ENCODE results near the gene DUSP12. TPM values are rescaled to one million over a fixed set of nuclear protein-coding genes. Genes with fewer than 3 reads are reported as not detected.
A peak's percentile ranks its signal among the peaks of the same experiment; 100 is the strongest.

The DUSP12 gene
- total and polyA plus RNA-seq, 10 donors = 17.9 to 39.9 (median 23.3) TPM

GRCh38 chr1:161791904-161792655 is 42.5 kb downstream of the DUSP12 start:
- Histone ChIP-seq H3K27me3 (replicated peaks in 1 of 7) (no peaks in the 10 kb centered on the region), H3K4me3 (no peak overlapping the region), H3K9me3 (no peaks in the 10 kb centered on the region), H3K36me3 (peaks cover 4 to 96% (median 67%) of the 10 kb centered on the region in 6 donors), H3K4me1 (no peaks in the 10 kb centered on the region), H3K27ac (no peak overlapping the region)
- TF ChIP-seq POLR2A (IDR thresholded peaks at IDR 0.05) = no peak
- TF ChIP-seq POLR2AphosphoS5 (IDR thresholded peaks at IDR 0.05) = no peak
- no peak for TF ChIP-seq CTCF (IDR thresholded peaks at IDR 0.05 in 8 of 11, conservative IDR thresholded peaks at IDR 0.05 in 3 of 11)
- intact Hi-C loops (cut with DNase I; ENCODE audit: low total_unique reads) = loop anchor here (10.0 kb wide), 1 partner anchor 243 kb away; no protein-coding TSS in a partner anchor
- WGBS, 5 donors = 88 to 98% (median 92%) methylated on average over 5 of the region's 5 CpGs
- DNase-seq = no peak

- 42 to 59% (median 57%) methylated on average over 3 of the region's 3 CpGs for WGBS, 5 donors
- peak; percentile 4 to 52 (median 40) for TF ChIP-seq CTCF (IDR thresholded peaks at IDR 0.05 in 8 of 11, conservative IDR thresholded peaks at IDR 0.05 in 3 of 11)
- TF ChIP-seq POLR2AphosphoS5 (IDR thresholded peaks at IDR 0.05) = no peak
- Histone ChIP-seq H3K27me3 (replicated peaks in 1 of 7) (no peaks in the 10 kb centered on the region), H3K27ac (no peak overlapping the region), H3K4me3 (no peak overlapping the region), H3K36me3 (peaks cover 2 to 96% (median 69%) of the 10 kb centered on the region in 6 donors), H3K4me1 (no peaks in the 10 kb centered on the region), H3K9me3 (no peaks in the 10 kb centered on the region)
- no peak for DNase-seq
- intact Hi-C loops (cut with DNase I; ENCODE audit: low total_unique reads) = loop anchor here (10.0 kb wide), 1 partner anchor 242 kb away; no protein-coding TSS in a partner anchor
Observed at GRCh38 chr1:161792740-161793139, 43.2 kb downstream of the DUSP12 start.

GRCh38 chr1:161799792-161800191 is 50.2 kb downstream of the DUSP12 start:
- peaks cover 0 to 96% (median 66%) of the 10 kb centered on the region in 6 donors for H3K36me3 ChIP-seq
- no peak for TF ChIP-seq POLR2AphosphoS5 (IDR thresholded peaks at IDR 0.05)
- TF ChIP-seq POLR2A (IDR thresholded peaks at IDR 0.05) = no peak
- no peak for TF ChIP-seq CTCF (IDR thresholded peaks at IDR 0.05 in 8 of 11, conservative IDR thresholded peaks at IDR 0.05 in 3 of 11)
- intact Hi-C loops (cut with DNase I; ENCODE audit: low total_unique reads) = loop anchor here (10.0 kb wide), 1 partner anchor 235 kb away; no protein-coding TSS in a partner anchor
- no peak for DNase-seq
- H3K4me3 ChIP-seq = no peak overlapping the region
- no peaks in the 10 kb centered on the region for H3K9me3 ChIP-seq
- H3K27ac ChIP-seq = no peak overlapping the region
- H3K27me3 ChIP-seq (replicated peaks in 1 of 7) = no peaks in the 10 kb centered on the region
- 90 to 98% (median 94%) methylated on average over 1 of the region's 1 CpG for WGBS, 5 donors
- no peaks in the 10 kb centered on the region for H3K4me1 ChIP-seq

- no peaks in the 10 kb centered on the region for H3K4me1 ChIP-seq
- TF ChIP-seq CTCF (IDR thresholded peaks at IDR 0.05 in 8 of 11, conservative IDR thresholded peaks at IDR 0.05 in 3 of 11) (no peak), POLR2AphosphoS5 (IDR thresholded peaks at IDR 0.05) (no peak), POLR2A (IDR thresholded peaks at IDR 0.05) (no peak)
- H3K27me3 ChIP-seq (replicated peaks in 1 of 7) = no peaks in the 10 kb centered on the region
- H3K4me3 ChIP-seq = no peak overlapping the region
- H3K27ac ChIP-seq = no peak overlapping the region
- WGBS, 5 donors = 80 to 92% (median 87%) methylated on average over 7 of the region's 7 CpGs
- no peaks in the 10 kb centered on the region for H3K9me3 ChIP-seq
- peaks cover 0 to 96% (median 51%) of the 10 kb centered on the region in 6 donors for H3K36me3 ChIP-seq
- DNase-seq = no peak
- intact Hi-C loops (cut with DNase I; ENCODE audit: low total_unique reads) = no loop called here
Observed at GRCh38 chr1:161801955-161802354, 52.4 kb downstream of the DUSP12 start.

All from spleen (tissue), 11 donors.